Measurements from ENCODE around the gene NEURL1.
"Not testable (repeated sequence)": the region's sequence is repeated elsewhere in the genome, so short reads cannot be mapped to it uniquely, and the experiment has no call there.

Gene NEURL1

GRCh38 chr10:103513380-103514060 is 20.0 kb downstream of the NEURL1 start:
- no peak for DNase-seq (ENCODE audit: low read depth in 2 of 2)

DNA sequence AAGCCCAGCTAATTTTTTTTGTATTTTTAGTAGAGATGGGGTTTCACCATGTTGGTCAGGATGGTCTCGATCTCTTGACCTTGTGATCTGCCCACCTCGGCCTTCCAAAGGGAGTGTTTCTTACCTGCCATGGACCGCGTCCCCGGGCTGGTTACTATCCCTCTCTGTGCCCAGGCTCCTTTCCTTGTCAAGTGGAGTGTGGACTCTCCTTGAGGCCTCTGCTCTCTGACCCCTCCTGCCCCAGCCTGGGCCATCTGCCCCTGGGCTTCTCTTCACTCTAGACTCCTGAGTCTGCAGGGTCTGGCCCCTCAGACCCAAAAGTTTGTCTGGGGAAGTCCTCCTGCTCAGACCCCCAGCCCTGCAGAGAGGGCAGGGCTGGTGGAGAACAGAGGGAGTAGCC is 20.7 kb downstream of the NEURL1 start:
- no peak for DNase-seq (ENCODE audit: low read depth in 2 of 2)

GRCh38 chr10:103517234-103518085 is 24.0 kb downstream of the NEURL1 start:
- no peak for DNase-seq (ENCODE audit: low read depth in 2 of 2)

- DNase-seq (ENCODE audit: low read depth in 2 of 2), result no peak
Observed at GRCh38 chr10:103519798-103520197, 26.3 kb downstream of the NEURL1 start.

- not testable (repeated sequence) for DNase-seq (ENCODE audit: low read depth in 2 of 2)
Observed at GRCh38 chr10:103522006-103522405, 28.5 kb downstream of the NEURL1 start.

DNA sequence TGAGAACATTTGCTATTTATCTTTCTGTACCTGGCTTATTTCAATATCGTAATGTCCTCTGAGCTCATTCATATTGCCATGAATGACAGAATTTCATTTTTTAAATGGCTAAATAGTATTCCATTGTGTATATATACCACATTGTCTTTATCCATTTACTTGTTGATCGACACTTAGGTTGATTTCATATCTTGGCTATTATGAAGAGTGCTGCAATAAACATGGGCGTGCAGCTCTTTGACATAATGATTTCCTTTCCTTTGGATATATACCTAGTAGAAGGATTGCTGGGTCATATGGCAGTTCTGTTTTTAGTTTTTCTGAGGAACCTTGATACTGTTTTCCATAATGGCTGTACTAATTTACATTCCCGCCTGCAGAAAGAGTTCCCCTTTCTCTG is 30.2 kb downstream of the NEURL1 start:
- no peak for DNase-seq (ENCODE audit: low read depth in 2 of 2)

DNA sequence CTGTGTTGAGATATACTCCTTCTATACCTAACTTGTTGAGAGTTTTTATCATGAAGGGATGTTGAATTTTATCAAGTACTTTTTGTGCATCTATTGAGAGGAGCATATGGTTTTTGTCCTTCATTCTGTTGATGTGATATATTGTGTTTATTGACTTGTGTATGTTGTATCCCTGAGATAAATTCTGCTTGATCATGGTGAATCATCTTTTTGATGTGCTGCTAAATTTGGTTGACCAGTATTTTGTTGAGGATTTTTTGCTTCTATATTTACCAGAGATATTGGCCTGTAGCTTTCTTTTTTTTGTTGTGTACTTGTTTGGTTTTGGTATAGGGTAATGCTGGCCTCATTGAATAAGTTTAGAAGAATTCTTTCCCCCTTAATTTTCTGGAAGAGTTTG is 32.4 kb downstream of the NEURL1 start:
- DNase-seq (ENCODE audit: low read depth in 2 of 2), result no peak

DNA sequence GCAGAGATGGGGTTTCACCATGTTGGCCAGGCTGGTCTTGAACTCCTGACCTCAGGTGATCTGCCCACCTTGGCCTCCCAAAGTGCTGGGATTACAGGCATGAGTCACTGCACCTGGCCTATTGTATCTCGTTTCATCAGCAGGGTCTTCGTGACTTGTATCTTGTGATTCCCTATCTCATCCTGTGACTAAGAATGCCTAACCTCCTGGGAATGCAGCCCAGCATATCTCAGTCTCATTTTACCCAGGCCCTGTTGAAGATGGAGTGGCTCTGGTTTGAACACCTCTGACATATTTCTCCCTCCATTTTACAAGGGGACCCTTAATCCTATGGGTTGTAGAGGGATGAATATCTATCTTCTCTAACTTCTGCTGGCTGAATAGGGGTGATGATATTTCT is 34.0 kb downstream of the NEURL1 start:
- DNase-seq (ENCODE audit: low read depth in 2 of 2), result not testable (repeated sequence)

DNA sequence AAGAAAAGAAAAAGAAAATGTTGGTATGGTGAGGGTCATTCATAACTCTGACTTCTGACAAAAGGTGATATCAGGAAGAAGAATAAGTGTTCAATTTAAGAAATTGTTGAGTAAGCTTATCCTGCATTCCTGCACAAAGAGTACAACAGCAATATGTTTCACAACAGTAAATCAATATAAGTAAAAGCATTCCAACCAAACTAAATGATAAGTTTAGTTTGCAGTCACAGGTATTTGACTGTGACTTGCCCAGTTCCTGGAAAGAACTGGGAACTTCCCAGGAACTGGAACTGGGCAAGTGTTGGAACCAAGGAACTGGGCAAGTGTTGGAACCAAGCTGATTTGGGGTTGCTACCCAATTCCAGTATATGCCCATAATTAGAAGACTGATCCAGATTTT is 35.0 kb downstream of the NEURL1 start:
- DNase-seq (ENCODE audit: low read depth in 2 of 2), result no peak

DNA sequence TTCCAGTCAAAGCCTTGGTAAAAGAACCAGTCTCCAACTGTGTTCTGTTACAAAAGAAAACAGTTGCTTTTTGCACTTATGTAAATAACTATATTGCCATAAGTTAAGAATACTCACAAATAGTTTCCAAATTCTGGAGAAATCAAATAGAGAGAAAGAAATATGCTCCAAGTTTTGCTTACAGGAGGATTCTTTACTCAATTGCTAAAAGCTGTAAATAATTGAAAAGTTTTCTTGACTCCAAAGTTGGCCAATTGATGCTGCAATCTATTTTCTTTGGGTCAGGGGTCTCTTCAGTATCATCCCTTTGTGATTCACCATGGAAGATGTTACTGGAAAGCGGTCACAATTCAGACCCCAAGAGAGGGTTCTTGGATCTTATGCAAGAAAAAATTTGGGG is 36.0 kb downstream of the NEURL1 start:
- no peak for DNase-seq (ENCODE audit: low read depth in 2 of 2)

GRCh38 chr10:103533827-103534226 is 40.3 kb downstream of the NEURL1 start:
- no peak for DNase-seq (ENCODE audit: low read depth in 2 of 2)

GRCh38 chr10:103534621-103535498 is 41.4 kb downstream of the NEURL1 start:
- no peak for DNase-seq (ENCODE audit: low read depth in 2 of 2)

DNA sequence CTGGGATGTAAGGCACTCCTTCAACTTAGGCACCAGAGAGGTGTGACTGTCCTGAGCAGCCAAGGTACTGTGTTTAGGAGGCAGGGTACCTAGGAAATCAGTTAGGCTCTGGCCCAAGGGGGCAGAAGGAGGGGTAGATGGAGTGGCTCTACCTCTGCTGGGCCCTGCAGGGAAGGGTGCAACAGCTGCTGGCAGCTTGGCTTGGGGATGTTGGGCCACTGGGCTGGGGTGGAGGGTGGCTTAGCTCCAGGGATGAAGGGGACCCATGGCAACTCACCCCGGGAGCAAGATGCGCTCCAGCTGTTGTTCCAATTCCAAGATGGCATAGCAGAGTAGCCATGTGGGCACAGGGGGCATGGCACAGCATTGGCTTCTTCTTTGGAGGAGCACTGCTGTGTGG is 42.1 kb downstream of the NEURL1 start:
- no peak for DNase-seq (ENCODE audit: low read depth in 2 of 2)

GRCh38 chr10:103539751-103540150 is 46.2 kb downstream of the NEURL1 start:
- DNase-seq (ENCODE audit: low read depth in 2 of 2), result no peak

- no peak for DNase-seq (ENCODE audit: low read depth in 2 of 2)
Observed at GRCh38 chr10:103540722-103541121, 47.2 kb downstream of the NEURL1 start.

DNA sequence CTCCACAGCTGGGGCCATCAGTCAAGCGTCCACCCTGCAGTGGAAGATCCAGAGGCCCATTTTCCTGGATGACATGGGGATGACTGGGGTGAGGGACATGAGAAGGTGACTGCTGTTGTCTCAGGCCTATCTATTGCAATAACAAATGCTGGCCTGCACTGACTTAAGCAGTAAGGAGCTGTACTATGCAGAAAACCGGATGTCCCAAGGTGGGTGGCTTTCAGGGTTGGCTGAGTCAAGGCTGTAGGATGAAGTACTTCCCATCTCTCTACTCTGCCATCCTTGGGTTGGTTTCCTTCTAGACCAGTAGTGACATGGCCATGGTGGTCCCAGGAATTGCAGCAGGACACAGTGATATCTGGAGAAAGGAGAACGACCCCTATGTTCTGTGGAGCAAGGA is 48.1 kb downstream of the NEURL1 start:
- DNase-seq (ENCODE audit: low read depth in 2 of 2), result no peak

- peak in 1 of 2 donors; percentile 18 for DNase-seq (ENCODE audit: low read depth in 2 of 2)
Observed at GRCh38 chr10:103542764-103543616, 49.5 kb downstream of the NEURL1 start.

DNA sequence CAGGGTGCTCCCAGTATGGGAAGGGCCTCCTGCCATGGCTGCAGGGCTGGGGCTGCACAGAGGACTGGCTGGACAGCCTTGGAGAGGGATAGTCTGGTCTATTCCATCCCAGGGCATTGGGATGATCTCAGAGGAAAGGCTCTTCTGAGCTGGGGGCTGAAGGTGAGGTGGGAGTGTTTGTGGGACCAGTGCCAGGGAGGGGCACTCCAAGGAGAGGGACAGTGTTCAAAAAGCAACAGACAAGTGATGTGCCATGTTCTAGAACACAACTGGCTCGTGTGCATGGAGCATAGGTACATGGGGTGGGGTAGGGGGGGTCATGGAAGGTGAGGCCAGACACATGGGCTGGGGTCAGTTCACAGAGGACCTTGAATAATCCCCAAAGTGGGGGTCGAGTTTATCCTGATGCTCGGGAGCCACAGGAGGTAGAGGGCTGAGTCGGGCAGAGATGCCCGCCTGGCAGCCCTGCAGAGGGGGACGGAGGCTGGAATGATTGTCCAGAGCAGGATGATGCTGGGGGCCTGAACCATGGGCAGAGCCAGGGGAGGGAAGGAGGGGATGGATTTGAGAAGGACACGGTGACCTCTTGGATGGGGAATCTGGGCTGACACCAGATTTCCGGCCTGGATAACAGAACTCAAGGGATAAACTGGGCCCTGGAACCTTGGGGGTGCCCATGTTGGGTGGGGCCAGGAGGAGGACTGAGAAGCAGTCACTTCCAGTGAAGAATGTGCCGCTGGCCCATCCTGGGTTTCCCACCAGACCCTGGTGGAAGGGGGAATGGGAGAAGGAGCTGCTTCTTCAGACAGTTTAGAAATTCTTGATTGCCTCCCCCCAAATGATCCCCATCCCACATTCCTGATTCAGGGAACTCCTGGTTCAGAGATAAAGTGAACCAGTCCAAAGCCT is 50.4 kb downstream of the NEURL1 start:
- DNase-seq (ENCODE audit: low read depth in 2 of 2), result no peak

GRCh38 chr10:103544657-103545310 is 51.3 kb downstream of the NEURL1 start:
- DNase-seq (ENCODE audit: low read depth in 2 of 2), result no peak

DNA sequence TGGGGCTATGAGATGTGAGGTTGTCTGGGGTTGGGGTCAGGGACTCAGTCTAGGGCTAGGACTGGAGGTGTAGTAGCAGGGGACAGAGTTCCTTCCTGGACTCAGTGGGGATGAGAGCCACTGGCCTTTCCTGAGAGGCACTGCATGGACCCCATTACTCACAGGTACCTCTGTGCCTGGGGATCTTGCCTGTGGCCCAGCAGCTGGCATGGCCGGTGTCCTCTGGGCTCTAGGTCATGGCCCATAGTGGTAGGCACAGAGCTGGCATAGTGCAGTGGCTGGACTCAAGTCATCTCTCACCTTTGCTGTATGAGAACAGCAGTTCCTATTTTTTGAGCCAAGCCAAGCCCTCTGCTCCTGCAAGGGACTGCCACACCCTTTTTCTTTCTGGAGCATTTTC is 51.9 kb downstream of the NEURL1 start:
- DNase-seq (ENCODE audit: low read depth in 2 of 2), result no peak

Data from stimulated activated CD8-positive, alpha-beta memory T cell treated with anti-CD3 and anti-CD28 coated beads, Interleukin-7, amount 100 ng/mL, for 4 hours (primary cell).